Testis (tissue), 3 donors: ENCODE measurements around the gene ZBTB18. TPM values are rescaled to one million over a fixed set of nuclear protein-coding genes. Genes with fewer than 3 reads are reported as not detected.

Experiments
- DNase-seq: peaks from one replicate; pipeline ENCODE4 v3.0.0-alpha.2; 2019
- H3K27ac ChIP-seq, 2 donors: fragments of 200-600 bp; sonication (generic); one replicate each; pipeline ENCODE4 v1.5.1; 2019
- H3K27me3 ChIP-seq: fragments of 200-600 bp; sonication (generic); one replicate; pipeline ENCODE4 v1.5.1; 2019
- H3K36me3 ChIP-seq: fragments of 200-600 bp; sonication (generic); one replicate; pipeline ENCODE4 v1.5.1; 2017; ENCODE audit warnings: low read depth; ENCODE audit errors: missing control alignments
- H3K4me1 ChIP-seq: fragments of 200-600 bp; sonication (generic); one replicate; pipeline ENCODE4 v1.5.1; 2019
- H3K4me3 ChIP-seq, 2 donors: fragments of 200-600 bp; sonication (generic); one replicate each; pipeline ENCODE4 v1.5.1; 2017 to 2019
- H3K9me3 ChIP-seq: fragments of 200-600 bp; sonication (generic); one replicate; pipeline ENCODE4 v1.5.1; 2017
- CTCF ChIP-seq, 3 experiments: fragments of 450-650 bp in 2 of 3; fragments of 200-600 bp in 1 of 3; sonication (generic) in 1 of 3; IDR thresholded peaks; one replicate each; pipeline ENCODE4 v1.5.1; 2016 to 2019; ENCODE audit warnings: antibody characterized with exemption in 3 of 3, mild to moderate bottlenecking in 2 of 3, moderate library complexity in 1 of 3
- POLR2A ChIP-seq: fragments of 450-650 bp; IDR thresholded peaks from one replicate; pipeline ENCODE4 v1.6.1; 2017; ENCODE audit warnings: antibody characterized with exemption, mild to moderate bottlenecking, moderate library complexity
- WGBS, 2 donors: methylation state at CpG; one replicate each; pipeline ENCODE4 v1.1.5; 2018; 5-methylcytosine and 5-hydroxymethylcytosine counted together
- intact Hi-C: fragments of 100-400 bp; cut with DNase I; formaldehyde crosslinking; loops from one replicate; pipeline ENCODE4 v1.15.1; 2023; ENCODE audit warnings: low total_unique reads
- polyA plus RNA-seq: library from polyadenylated mRNA; stranded (reverse); fragments of 350-450 nt; fragmentation: Illumina TruSeq; extraction: RNeasy Lipid Tissue Mini Kit (QIAGEN cat#74804); gene quantifications from one replicate; pipeline ENCODE4 v1.2.3, GENCODE V29; 2014; ENCODE audit warnings: low read depth, low replicate concordance; ENCODE audit not compliant: insufficient read depth
- small RNA-seq, 2 donors: library from RNA; depleted of rRNA; stranded (forward); fragments of <200 nt; gene quantifications; one replicate each; pipeline ENCODE3, GENCODE V24; 2016
- total RNA-seq, 2 donors: library from RNA; depleted of rRNA; stranded (reverse); fragments of >200 nt; gene quantifications; one replicate each; pipeline ENCODE4 v1.2.3, GENCODE V29; 2016

ZBTB18 gene
- total and polyA plus RNA-seq, 3 donors from 2014 or later = 45.0 to 61.9 (median 54.3) TPM

- Histone ChIP-seq H3K27ac (no peak overlapping the region), H3K4me1 (no peaks in the 10 kb centered on the region), H3K9me3 (no peaks in the 10 kb centered on the region), H3K36me3 (no peaks in the 10 kb centered on the region), H3K4me3 (no peak overlapping the region), H3K27me3 (no peaks in the 10 kb centered on the region)
- 75 to 83% methylated on average over 3 of the region's 3 CpGs for WGBS, 2 donors
- TF ChIP-seq POLR2A (no peak), CTCF (IDR thresholded peaks at IDR 0.05) (no peak)
- intact Hi-C loops = no loop called here
- DNase-seq = no peak
Observed at GRCh38 chr1:244106176-244106575, 55.1 kb downstream of the ZBTB18 start.

Small RNAs within 50 kb of the gene (small RNA-seq; reads per million reads assigned to genes)
- gene RN7SL148P = 0 reads per million in 2 donors

Other genes starting within 250 kb of the ZBTB18 start
- 10 to 100 TPM; 61.8 to 70.9 TPM for gene AKT3, start 201.0 kb upstream of the ZBTB18 start, total RNA-seq
- 32.3 TPM for gene AKT3, start 201.0 kb upstream of the ZBTB18 start, polyA plus RNA-seq